ENCODE results near the gene MDM4. TPM values are rescaled to one million over a fixed set of nuclear protein-coding genes. Genes with fewer than 3 reads are reported as not detected.

MDM4 gene
- total RNA-seq, 1 donor from 2014 or later: 90.1 TPM

DNA sequence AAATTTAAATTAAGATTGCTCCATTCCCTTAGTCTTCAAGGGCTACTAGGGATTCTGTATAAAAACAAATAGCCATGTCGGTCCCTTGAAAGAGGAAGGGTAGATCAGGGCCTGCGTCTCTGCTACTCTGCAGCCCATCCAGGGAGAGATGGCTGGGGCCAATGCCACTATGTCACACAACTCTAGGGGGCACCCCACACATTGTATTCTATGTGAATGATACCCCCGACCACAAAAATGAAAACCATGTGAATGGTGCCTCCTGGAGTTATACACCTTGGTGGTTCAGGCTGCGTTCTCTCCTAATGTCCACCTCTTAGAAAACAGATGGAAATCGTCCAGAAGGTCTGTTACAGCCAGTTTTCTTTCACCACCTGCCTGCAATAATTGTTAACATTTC lies 39.6 kb upstream of the MDM4 start:
- H3K4me3 ChIP-seq: no peak overlapping the region
- no peak overlapping the region for H3K27ac ChIP-seq
- intact Hi-C loops (cut with DNase I): no loop called here
- no peak for TF ChIP-seq POLR2AphosphoS5 (IDR thresholded peaks at IDR 0.05; ENCODE audit: insufficient read depth in 1 of 2, low read depth in 1 of 2)
- no peak for TF ChIP-seq POLR2A (IDR thresholded peaks at IDR 0.05)
- TF ChIP-seq, protein P1, sequence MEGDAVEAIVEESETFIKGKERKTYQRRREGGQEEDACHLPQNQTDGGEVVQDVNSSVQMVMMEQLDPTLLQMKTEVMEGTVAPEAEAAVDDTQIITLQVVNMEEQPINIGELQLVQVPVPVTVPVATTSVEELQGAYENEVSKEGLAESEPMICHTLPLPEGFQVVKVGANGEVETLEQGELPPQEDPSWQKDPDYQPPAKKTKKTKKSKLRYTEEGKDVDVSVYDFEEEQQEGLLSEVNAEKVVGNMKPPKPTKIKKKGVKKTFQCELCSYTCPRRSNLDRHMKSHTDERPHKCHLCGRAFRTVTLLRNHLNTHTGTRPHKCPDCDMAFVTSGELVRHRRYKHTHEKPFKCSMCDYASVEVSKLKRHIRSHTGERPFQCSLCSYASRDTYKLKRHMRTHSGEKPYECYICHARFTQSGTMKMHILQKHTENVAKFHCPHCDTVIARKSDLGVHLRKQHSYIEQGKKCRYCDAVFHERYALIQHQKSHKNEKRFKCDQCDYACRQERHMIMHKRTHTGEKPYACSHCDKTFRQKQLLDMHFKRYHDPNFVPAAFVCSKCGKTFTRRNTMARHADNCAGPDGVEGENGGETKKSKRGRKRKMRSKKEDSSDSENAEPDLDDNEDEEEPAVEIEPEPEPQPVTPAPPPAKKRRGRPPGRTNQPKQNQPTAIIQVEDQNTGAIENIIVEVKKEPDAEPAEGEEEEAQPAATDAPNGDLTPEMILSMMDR (IDR thresholded peaks at IDR 0.05): no peak
- no peak for DNase-seq (ENCODE audit: extremely low spot score in 2 of 2)
- no peaks in the 10 kb centered on the region for H3K27me3 ChIP-seq
- no peaks in the 10 kb centered on the region for H3K9me3 ChIP-seq
- H3K36me3 ChIP-seq: no peaks in the 10 kb centered on the region
- peaks cover 59% of the 10 kb centered on the region for H3K4me1 ChIP-seq

DNA sequence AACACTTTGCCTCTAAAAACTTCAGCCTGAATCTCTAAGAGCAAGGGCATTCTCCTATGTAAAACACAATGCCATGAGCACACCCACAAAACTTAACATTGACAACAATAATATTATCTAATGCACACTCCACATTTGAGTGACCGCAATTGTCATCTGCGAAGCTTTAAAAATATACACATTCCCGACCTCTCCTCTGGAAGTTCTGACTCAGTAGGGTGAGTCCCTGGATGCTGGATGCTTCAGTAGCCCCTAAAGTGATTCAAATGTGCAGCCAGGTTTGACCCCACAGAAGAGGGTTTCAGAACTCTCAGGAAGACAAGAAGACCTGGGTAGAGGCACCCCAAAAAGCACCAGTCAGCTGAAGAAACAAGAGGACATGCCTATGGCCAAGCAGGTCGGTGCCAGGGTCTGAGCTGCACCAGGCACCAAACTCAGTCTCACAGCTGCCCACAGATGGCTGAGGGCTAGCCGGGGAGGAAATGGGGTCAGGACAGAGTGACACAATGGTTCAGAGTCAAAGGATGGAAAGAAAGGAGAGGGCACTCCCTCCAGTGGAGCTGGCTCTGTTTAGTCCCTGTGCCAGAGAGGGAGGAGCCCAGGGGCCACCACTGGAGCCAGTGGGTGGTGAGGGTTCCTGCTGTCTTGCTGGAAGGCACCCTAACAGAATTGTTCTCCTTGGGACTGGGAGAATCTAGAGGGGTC lies 39.0 kb upstream of the MDM4 start:
- TF ChIP-seq POLR2AphosphoS5 (IDR thresholded peaks at IDR 0.05; ENCODE audit: insufficient read depth in 1 of 2, low read depth in 1 of 2): no peak
- intact Hi-C loops (cut with DNase I): no loop called here
- H3K27ac ChIP-seq: no peak overlapping the region
- H3K36me3 ChIP-seq: no peaks in the 10 kb centered on the region
- no peaks in the 10 kb centered on the region for H3K27me3 ChIP-seq
- H3K4me1 ChIP-seq: peaks cover 65% of the 10 kb centered on the region
- DNase-seq (ENCODE audit: extremely low spot score in 2 of 2): no peak
- H3K9me3 ChIP-seq: no peaks in the 10 kb centered on the region
- H3K4me3 ChIP-seq: no peak overlapping the region

DNA sequence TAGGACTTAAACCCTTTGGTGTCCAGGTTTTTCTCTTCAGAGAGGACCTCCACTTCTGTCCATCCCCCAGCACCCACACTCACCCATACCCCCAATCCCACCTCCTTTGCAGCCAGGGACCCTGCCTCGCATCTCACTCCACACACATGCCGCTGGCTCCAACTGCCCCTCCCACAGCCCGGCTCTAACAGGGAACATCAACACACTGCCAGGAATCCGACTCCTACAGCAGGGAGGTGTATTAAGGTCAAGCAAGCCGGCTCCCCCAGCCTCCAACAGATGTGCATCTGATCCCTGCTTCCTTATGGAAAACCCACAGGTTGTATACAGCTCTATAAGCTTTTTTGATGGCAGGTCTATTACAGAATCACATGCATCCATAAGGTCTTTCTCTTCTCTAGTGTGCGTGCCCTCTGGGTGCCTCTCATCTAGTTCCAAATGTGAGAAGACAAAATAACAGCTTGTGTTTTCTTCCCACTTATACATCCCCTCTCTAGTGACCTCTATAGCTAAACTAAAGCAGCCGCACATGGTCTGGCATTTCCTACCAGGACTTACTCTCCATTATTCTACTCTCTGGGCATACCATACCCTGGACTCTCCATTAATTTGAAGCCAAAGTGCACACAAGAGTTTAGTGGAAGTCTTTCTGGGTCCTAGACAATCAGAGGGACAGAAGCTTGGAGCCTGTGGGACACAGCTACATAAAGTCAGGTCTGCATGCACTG lies 37.9 kb upstream of the MDM4 start:
- no peak for DNase-seq (ENCODE audit: extremely low spot score in 2 of 2)
- Histone ChIP-seq H3K27ac (no peak overlapping the region), H3K27me3 (no peaks in the 10 kb centered on the region), H3K36me3 (no peaks in the 10 kb centered on the region), H3K4me1 (peaks cover 73% of the 10 kb centered on the region), H3K4me3 (no peak overlapping the region), H3K9me3 (no peaks in the 10 kb centered on the region)
- TF ChIP-seq POLR2A (IDR thresholded peaks at IDR 0.05): no peak
- no peak for TF ChIP-seq POLR2AphosphoS5 (IDR thresholded peaks at IDR 0.05; ENCODE audit: insufficient read depth in 1 of 2, low read depth in 1 of 2)
- TF ChIP-seq, protein P1 (IDR thresholded peaks at IDR 0.05): no peak
- intact Hi-C loops (cut with DNase I): no loop called here

DNA sequence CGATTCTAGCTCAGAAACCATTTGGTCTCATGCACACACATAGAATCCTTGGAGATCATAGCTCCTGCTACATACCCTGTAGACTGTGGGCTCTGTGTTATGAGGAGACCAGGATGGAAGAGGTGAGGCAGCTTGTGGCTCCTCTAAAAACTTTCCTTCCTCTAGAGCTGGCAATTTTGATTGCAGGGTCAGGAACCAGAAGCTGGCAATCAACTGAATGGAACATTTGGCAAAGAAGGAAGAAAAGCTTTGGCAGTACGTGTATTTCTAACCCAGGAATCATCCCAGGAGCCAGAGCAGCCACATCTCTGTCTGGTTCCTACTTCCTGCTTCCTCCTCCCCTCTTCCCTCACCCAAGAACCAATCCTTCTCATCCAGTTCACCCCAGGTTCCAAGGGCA lies 37.3 kb upstream of the MDM4 start:
- TF ChIP-seq, protein P1 (IDR thresholded peaks at IDR 0.05): no peak
- TF ChIP-seq POLR2A (IDR thresholded peaks at IDR 0.05): no peak
- no peak for TF ChIP-seq POLR2AphosphoS5 (IDR thresholded peaks at IDR 0.05; ENCODE audit: insufficient read depth in 1 of 2, low read depth in 1 of 2)
- Histone ChIP-seq H3K27ac (peak overlapping the region; percentile 13), H3K27me3 (no peaks in the 10 kb centered on the region), H3K4me1 (peaks cover 77% of the 10 kb centered on the region), H3K9me3 (no peaks in the 10 kb centered on the region), H3K4me3 (no peak overlapping the region), H3K36me3 (no peaks in the 10 kb centered on the region)
- DNase-seq (ENCODE audit: extremely low spot score in 2 of 2): no peak
- intact Hi-C loops (cut with DNase I): no loop called here

DNA sequence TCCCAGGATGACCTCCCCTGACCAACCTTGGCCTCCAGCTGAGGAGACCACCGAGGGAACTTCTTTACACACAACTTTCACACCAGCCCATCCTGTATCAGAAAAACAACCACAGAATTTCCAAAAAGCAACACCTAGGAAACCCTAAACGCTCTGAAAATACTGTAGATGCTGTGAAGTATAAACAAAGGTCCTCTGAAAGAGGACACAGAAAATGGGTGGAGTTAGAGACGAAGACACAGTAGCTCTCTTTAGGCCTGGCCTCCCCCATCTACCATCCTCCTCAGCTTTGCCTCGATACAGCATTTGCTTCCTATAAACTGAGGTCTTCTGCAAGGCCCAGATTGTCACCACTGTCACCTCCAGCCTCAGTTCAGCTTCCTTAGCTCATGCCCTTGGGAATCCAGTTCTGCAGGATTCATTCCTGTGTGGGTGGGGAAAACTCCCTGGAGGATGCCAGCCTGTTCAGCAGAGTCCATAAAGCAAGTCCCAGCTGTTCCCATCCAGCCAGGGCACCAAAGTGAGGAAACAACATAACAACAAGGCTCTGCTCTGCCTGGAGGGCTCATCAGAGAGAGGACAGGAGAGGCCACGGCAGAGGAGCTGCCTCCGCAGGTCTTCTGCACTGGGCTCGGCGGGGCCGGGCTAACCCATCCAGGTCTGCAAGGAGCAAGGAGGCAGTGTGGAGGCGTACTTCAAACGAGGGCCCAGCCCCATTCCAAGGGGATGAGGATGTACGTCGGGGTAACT lies 36.6 kb upstream of the MDM4 start:
- intact Hi-C loops (cut with DNase I): no loop called here
- H3K36me3 ChIP-seq: no peaks in the 10 kb centered on the region
- no peaks in the 10 kb centered on the region for H3K9me3 ChIP-seq
- peak overlapping the region; percentile 13 for H3K27ac ChIP-seq
- H3K27me3 ChIP-seq: no peaks in the 10 kb centered on the region
- peaks cover 82% of the 10 kb centered on the region for H3K4me1 ChIP-seq
- H3K4me3 ChIP-seq: no peak overlapping the region
- peak in 1 of 2 donors; percentile 37 for TF ChIP-seq POLR2AphosphoS5 (IDR thresholded peaks at IDR 0.05; ENCODE audit: insufficient read depth in 1 of 2, low read depth in 1 of 2)
- TF ChIP-seq, protein P1 (IDR thresholded peaks at IDR 0.05): no peak
- no peak for DNase-seq (ENCODE audit: extremely low spot score in 2 of 2)

Data from vagina (tissue), 2 donors.